NCI-H82 treated with DMSO at 0.1 percent for 48 hours (cell line): ENCODE data around the gene PPWD1.

Experiments
- DNase-seq: peaks from one replicate; lab custom pipeline; 2025; ENCODE audit not compliant: unreplicated experiment; lab: John Stamatoyannopoulos, UW

The PPWD1 gene

DNA sequence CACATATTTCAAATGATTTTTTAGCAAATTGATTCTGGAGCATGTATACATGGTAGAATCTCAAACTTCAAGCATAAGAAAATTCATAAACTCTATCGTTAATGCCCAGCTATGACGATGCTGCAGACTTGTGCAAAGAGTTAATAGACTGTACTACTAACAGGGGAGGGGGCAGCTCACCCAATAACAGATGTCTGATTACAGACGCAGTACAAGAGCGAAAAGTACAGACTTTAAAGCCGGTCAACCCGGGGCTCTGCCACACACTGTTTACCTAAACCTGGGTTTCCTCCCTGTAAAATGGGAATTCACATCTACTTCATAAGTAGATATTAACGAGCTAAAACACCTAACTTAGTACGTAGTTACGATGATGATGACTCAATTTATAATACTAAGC, 60.4 kb downstream of the PPWD1 start:
- DNase-seq: no peak

DNA sequence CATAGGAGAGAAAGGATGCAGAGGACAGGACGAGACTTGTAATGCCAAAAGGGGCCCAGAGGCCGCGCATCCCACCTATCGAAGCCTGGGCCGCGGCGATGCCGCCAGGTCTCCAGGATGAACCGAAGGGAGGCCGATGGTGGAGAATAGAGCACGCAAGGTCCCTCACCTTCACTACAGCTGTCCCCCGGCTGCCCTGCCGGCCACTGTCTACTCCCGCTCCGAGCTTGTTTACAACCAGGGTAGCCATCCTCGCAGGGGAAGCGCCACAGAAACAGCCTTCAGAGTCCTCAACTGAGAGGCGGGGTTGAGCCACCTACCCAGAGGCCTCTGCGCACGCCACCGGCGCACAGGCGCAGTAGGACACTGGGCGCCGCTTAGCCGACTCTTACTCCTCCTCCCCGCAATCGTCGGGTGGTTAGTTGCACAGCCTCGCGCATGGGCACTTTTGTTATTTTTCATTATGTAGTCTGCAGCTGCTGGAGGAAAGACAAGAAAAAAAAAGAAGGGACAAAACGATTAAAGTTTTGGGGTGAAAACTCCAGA, 61.0 kb downstream of the PPWD1 start, which contains the start of gene TRIM23:
TRIM23 (minus strand) TSS at position 309 of the 546 bp plus-strand sequence; CDS start at position 250, 59 bp downstream.
- DNase-seq: peak; percentile 79

DNA sequence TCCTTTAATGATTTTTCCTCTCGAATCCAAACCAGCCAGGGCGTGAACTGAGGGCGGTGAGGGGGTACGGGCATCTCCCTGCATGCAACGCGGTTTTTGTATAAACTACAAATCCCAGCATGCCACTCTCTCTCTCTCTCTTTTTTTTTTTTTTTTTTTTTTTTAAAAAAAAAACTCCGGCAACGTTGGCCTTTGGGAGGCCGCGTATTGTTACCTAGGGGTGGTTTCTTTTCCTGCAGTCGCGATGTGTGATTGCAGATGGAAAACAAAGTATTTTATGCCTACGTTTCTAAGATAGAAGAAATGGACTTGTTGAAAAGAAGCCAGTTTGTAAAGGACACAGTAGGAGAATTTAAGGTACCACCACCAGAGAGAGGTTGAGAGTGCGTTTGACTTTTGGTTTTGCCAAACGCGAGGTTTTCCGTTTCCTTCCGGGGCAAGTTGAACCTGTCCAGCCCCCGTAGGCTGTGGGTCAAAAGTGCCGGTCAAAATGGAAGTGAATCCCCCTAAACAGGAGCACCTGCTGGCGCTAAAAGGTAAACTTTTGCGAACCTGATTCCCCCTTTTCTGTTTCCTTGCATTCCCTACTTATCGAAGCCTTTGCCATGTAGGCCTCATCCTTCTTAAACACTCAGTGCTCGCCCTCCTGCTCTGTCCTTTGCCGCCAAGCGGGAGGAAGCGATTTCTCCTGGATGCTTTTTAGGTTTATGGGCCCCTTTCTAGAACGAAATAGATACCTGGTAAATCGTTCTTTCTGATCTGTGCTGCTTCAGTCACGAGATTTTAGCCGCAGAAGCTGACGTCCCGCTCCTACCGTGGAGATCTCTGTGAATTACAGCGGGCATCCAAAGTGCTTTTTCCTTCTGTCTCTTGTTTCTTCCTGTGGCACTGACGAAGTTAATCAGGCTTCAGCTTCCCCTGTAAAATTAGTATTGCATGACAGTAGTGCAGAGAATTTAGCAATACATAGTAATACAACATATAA, 61.8 kb downstream of the PPWD1 start, which contains the start of the genes SHLD3 and TRAPPC13:
SHLD3 (plus strand) TSS at position 457 of the 985 bp plus-strand sequence. CDS start 4,561 bp downstream, outside the sequence.
TRAPPC13 (plus strand) TSS at position 457 of the 985 bp plus-strand sequence; CDS start at position 491, 34 bp downstream.
- DNase-seq: peak; percentile 81

DNA sequence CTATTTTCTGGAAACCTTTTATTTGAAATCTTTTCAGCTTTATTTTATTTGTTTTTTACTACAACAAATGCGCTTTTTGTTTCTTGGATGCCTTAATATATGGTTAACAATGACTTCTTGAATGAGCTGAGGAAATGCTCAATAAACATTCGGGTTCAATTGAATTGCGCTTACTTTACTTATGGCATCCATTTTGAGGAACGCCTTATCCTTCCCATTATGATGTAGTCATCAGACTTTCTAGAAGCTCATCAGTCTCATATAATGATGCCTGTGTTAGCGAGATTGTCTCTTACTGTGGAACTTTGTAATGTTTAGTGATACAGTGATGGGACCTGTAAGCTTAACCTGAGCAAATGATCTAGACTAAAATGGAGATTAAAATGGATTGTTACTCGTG, 62.6 kb downstream of the PPWD1 start:
- DNase-seq: no peak

DNA sequence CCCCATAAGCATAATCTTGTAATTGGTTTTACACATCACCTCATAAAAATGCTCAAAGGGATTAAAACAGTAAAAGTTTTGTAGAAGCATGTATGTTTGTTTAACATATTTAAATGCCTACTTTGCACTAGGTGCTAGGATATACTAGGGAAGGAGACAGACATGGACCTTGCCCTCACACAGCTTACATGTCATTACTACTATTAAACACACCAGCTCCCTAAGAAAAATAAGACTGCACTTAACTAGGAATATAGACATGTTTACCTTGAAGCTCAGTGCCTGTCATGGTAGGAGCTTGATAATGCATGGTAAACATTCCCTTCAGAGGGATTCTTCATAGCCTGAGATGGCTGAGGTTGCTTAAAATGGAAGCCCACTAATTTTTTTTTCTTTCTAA, 67.9 kb downstream of the PPWD1 start:
- DNase-seq: no peak
